ENCODE results near the gene SMIM10L2A. TPM values are rescaled to one million over a fixed set of nuclear protein-coding genes. Genes with fewer than 3 reads are reported as not detected.

Gene SMIM10L2A
- total RNA-seq, 1 experiment from 2014 or later, result 18.3 TPM

DNA sequence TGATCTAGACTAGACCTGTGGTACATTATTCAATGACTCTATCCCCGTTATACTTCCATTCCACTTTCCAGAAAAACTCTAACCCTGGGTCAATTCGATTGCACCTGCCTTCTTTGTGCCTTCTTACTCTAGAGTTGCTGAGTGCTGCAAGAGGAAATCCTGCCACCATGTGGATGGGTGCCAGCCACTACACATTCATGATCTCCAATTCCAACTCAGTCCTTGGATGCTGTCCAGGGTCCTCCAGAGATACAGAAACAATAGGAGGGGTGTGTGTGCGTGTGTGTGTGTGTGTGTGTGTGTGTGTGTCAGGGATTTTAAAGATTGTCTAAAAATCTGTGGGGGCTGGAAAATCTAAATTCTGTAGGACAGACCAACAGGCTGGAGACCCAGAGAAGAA lies 55.8 kb downstream of the SMIM10L2A start:
- no peak overlapping the region for H3K56ac ChIP-seq (ENCODE audit: insufficient read length, low read depth, low read length)
- no peak overlapping the region for H3K4ac ChIP-seq (ENCODE audit: low read depth, low read length)
- Mint-ChIP-seq H3K36me3 (ENCODE audit: insufficient read depth in 1 of 3, low read depth in 3 of 3) (peaks cover 0 to 2% (median 0%) of the 10 kb centered on the region in 3 experiments; a peak in 1 of 7 replicates), H3K9me3 (peaks cover 48 to 63% of the 10 kb centered on the region in 2 experiments), H3K4me3 (no peak overlapping the region), H3K27ac (no peak overlapping the region), H3K4me1 (no peaks in the 10 kb centered on the region; a peak in 1 of 4 replicates), H3K27me3 (ENCODE audit: low read depth) (no peaks in the 10 kb centered on the region)
- no peak overlapping the region for H2BK20ac ChIP-seq (ENCODE audit: low read depth, low read length, poor library complexity, severe bottlenecking)
- no peaks in the 10 kb centered on the region for H4K20me1 ChIP-seq (ENCODE audit: control insufficient read depth, insufficient read depth, insufficient read length)
- H3T11ph ChIP-seq (ENCODE audit: low read length), result no peak overlapping the region
- no peak overlapping the region for H3K4me2 ChIP-seq (ENCODE audit: insufficient read depth, insufficient read length, low read length)
- no peak overlapping the region for H2AK5ac ChIP-seq (ENCODE audit: insufficient read length, low read length)
- no peak overlapping the region for H2BK120ac ChIP-seq (ENCODE audit: low read depth, low read length, poor library complexity, severe bottlenecking)
- no peak overlapping the region for H3K27ac ChIP-seq (ENCODE audit: insufficient read length, low read depth, low read length)
- H3K79me1 ChIP-seq (ENCODE audit: insufficient read depth, low read depth, low read length, poor library complexity, severe bottlenecking), result no peaks in the 10 kb centered on the region
- H3K23ac ChIP-seq (ENCODE audit: insufficient read length, low read depth, low read length), result no peak overlapping the region
- no peak overlapping the region for H3K18ac ChIP-seq (ENCODE audit: insufficient read length, low read depth, low read length)
- H3K4me1 ChIP-seq (ENCODE audit: insufficient read depth, low read length), result no peaks in the 10 kb centered on the region
- H2BK12ac ChIP-seq (ENCODE audit: insufficient read length, low read depth, low read length), result no peak overlapping the region
- no peak overlapping the region for H2AFZ ChIP-seq (ENCODE audit: low read length)
- TF ChIP-seq, protein P1, sequence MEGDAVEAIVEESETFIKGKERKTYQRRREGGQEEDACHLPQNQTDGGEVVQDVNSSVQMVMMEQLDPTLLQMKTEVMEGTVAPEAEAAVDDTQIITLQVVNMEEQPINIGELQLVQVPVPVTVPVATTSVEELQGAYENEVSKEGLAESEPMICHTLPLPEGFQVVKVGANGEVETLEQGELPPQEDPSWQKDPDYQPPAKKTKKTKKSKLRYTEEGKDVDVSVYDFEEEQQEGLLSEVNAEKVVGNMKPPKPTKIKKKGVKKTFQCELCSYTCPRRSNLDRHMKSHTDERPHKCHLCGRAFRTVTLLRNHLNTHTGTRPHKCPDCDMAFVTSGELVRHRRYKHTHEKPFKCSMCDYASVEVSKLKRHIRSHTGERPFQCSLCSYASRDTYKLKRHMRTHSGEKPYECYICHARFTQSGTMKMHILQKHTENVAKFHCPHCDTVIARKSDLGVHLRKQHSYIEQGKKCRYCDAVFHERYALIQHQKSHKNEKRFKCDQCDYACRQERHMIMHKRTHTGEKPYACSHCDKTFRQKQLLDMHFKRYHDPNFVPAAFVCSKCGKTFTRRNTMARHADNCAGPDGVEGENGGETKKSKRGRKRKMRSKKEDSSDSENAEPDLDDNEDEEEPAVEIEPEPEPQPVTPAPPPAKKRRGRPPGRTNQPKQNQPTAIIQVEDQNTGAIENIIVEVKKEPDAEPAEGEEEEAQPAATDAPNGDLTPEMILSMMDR (conservative IDR thresholded peaks at IDR 0.05), result peak; percentile 65; the same call in 2 of the 3 replicates
- H3K27me3 ChIP-seq (ENCODE audit: insufficient read depth, low read length), result no peaks in the 10 kb centered on the region
- no peak overlapping the region for H2BK15ac ChIP-seq (ENCODE audit: low read depth, low read length)
- WGBS (ENCODE audit: extremely low coverage, insufficient read length, low lambda C conversion rate), result no CpG with 5 or more reads among the region's 3 CpGs
- peaks cover 33% of the 10 kb centered on the region for H3K9me3 ChIP-seq (ENCODE audit: control insufficient read depth, low read depth, low read length)
- H4K91ac ChIP-seq (ENCODE audit: insufficient read length, low read depth, low read length), result no peak overlapping the region
- DNase-seq, result peak; percentile 58
- no peak overlapping the region for H3K14ac ChIP-seq (ENCODE audit: insufficient read depth, low read length)
- no peak overlapping the region for H2BK5ac ChIP-seq (ENCODE audit: insufficient read length, low read length)
- no peaks in the 10 kb centered on the region for H3K79me2 ChIP-seq (ENCODE audit: insufficient read depth, low read length)
- H4K8ac ChIP-seq (replicated peaks; ENCODE audit: insufficient read length, low read depth, low read length), result no peak overlapping the region
- no peak overlapping the region for H3K9ac ChIP-seq (ENCODE audit: extremely low read depth, insufficient read length, low read length)
- no peak overlapping the region for H4K5ac ChIP-seq (ENCODE audit: insufficient read length, low read depth, low read length)
- H3K23me2 ChIP-seq (ENCODE audit: insufficient read length, low read depth, low read length, poor library complexity, severe bottlenecking), result no peaks in the 10 kb centered on the region

Other genes starting within 250 kb of the SMIM10L2A start
- gene ETDA, start 169.9 kb upstream of the SMIM10L2A start, total RNA-seq (2021), result not detected in 2 replicates
- not detected in 2 replicates for gene ETDC, start 112.5 kb upstream of the SMIM10L2A start, total RNA-seq (2021)
- gene ZNF75D, start 77.8 kb upstream of the SMIM10L2A start, total RNA-seq (2021), result 10.0 and 10.5 TPM in 2 replicates
- gene ZNF449, start 77.1 kb upstream of the SMIM10L2A start, total RNA-seq (2021), result 5.5 and 6.0 TPM in 2 replicates
- 7.4 and 7.8 TPM in 2 replicates for gene INTS6L, start 98.7 kb downstream of the SMIM10L2A start, total RNA-seq (2021)